Measurements from ENCODE around the gene ASS1. TPM values are rescaled to one million over a fixed set of nuclear protein-coding genes. Genes with fewer than 3 reads are reported as not detected.

Gene ASS1
- total and polyA plus RNA-seq, 5 donors = 37.6 to 88.3 (median 60.4) TPM

- no peak overlapping the region for H3K4me3 ChIP-seq (ENCODE audit: low read length)
Observed at GRCh38 chr9:130465383-130466096, 20.8 kb downstream of the ASS1 start.

GRCh38 chr9:130466537-130467217 is 21.9 kb downstream of the ASS1 start:
- no peak overlapping the region for H3K27ac ChIP-seq (ENCODE audit: low read length)
- H3K27me3 ChIP-seq (ENCODE audit: control insufficient read depth, insufficient read depth) = no peaks in the 10 kb centered on the region
- intact Hi-C loops (cut with DNase I) = no loop called here
- ATAC-seq = peak in 1 of 2 donors; percentile 7
- H3K4me3 ChIP-seq (ENCODE audit: low read length) = no peak overlapping the region
- peak in 1 of 3 donors; percentile 41 for DNase-seq
- WGBS = 75% methylated on average over 20 of the region's 20 CpGs
- no peaks in the 10 kb centered on the region for H3K9me3 ChIP-seq (ENCODE audit: control insufficient read depth, low read length)
- no peaks in the 10 kb centered on the region for H3K4me1 ChIP-seq (ENCODE audit: control insufficient read depth, insufficient read depth, low read length)

More at GRCh38 chr9:130465383-130466096, 20.8 kb downstream of the ASS1 start:
- ATAC-seq (no peak), DNase-seq (peak in 2 of 3 donors; percentile 6 to 32)
- no peaks in the 10 kb centered on the region for H3K27me3 ChIP-seq (ENCODE audit: control insufficient read depth, insufficient read depth)
- H3K9me3 ChIP-seq (ENCODE audit: control insufficient read depth, low read length) = no peaks in the 10 kb centered on the region
- no peaks in the 10 kb centered on the region for H3K4me1 ChIP-seq (ENCODE audit: control insufficient read depth, insufficient read depth, low read length)
- intact Hi-C loops (cut with DNase I) = no loop called here
- no peak overlapping the region for H3K27ac ChIP-seq (ENCODE audit: low read length)
- 81% methylated on average over 16 of the region's 16 CpGs for WGBS

DNA sequence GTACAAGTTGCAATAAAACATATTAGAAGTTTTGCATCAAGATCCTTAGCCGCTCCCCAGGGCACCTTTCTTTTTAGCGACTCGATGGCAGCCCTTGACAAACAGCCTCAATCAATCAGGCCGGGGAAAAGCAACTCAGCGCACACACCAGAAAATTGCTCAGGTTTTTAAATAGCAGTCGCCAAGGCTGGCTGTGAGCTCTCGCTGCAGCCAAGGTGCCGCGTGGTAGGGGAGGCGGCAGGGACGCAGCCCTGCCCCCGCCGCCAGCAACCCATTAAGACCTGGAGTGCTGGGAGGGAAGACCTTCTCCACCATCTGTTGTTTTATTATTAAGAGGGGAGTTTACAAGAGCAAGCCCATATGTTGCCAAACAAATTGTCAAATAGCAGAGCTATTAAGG is 22.6 kb downstream of the ASS1 start:
- no peaks in the 10 kb centered on the region for H3K27me3 ChIP-seq (ENCODE audit: control insufficient read depth, insufficient read depth)
- 47% methylated on average over 13 of the region's 13 CpGs for WGBS
- H3K27ac ChIP-seq (ENCODE audit: low read length) = no peak overlapping the region
- no peaks in the 10 kb centered on the region for H3K9me3 ChIP-seq (ENCODE audit: control insufficient read depth, low read length)
- no peak overlapping the region for H3K4me3 ChIP-seq (ENCODE audit: low read length)
- no peak for ATAC-seq
- no peaks in the 10 kb centered on the region for H3K4me1 ChIP-seq (ENCODE audit: control insufficient read depth, insufficient read depth, low read length)
- intact Hi-C loops (cut with DNase I) = no loop called here
- peak in 1 of 3 donors; percentile 24 for DNase-seq

DNA sequence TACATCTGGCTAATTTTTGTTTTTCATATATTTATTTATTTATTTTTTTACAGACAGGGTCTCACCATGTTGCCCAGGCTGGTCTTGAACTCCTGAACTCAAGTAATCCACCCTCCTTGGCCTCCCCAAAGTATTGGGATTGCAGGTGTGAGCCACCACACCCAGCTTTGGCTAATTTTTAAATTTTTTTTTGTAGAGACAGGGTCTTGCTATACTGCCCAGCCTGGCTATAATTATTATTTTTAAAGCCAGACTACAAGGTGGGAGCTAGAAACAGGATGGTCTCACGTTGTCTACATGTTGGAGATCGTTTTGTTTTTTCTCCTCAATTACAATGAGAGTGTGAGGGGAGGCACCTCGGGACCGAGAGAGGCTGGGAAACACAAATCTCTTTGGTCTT is 23.8 kb downstream of the ASS1 start:
- WGBS = 63% methylated on average over 4 of the region's 4 CpGs
- DNase-seq = no peak
- Histone ChIP-seq H3K9me3 (ENCODE audit: control insufficient read depth, low read length) (no peaks in the 10 kb centered on the region), H3K27ac (ENCODE audit: low read length) (no peak overlapping the region), H3K27me3 (ENCODE audit: control insufficient read depth, insufficient read depth) (no peaks in the 10 kb centered on the region), H3K4me3 (ENCODE audit: low read length) (no peak overlapping the region), H3K4me1 (ENCODE audit: control insufficient read depth, insufficient read depth, low read length) (no peaks in the 10 kb centered on the region)
- intact Hi-C loops (cut with DNase I) = no loop called here
- ATAC-seq = no peak

DNA sequence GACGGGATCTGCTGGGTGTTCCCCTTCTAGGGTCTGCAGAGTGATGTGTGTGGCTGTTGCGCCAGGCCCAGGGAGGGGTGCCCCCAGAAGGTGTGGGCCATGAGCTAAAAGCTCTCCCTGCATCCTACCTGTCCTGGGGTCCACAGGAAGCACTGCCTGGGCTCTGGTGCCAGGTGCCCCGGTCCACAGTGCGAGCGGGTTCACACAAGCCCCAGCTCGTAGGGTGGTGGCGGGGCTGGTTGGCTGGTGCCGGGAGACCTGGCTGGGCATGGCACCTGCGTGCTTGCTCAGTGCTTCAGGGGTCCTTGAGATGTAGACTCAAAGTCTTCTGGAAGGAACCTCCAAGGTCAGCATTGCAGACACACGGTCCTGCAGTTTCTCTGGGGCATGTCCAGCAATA is 25.5 kb downstream of the ASS1 start:
- Histone ChIP-seq H3K9me3 (ENCODE audit: control insufficient read depth, low read length) (no peaks in the 10 kb centered on the region), H3K4me3 (ENCODE audit: low read length) (no peak overlapping the region), H3K4me1 (ENCODE audit: control insufficient read depth, insufficient read depth, low read length) (no peaks in the 10 kb centered on the region), H3K27me3 (ENCODE audit: control insufficient read depth, insufficient read depth) (no peaks in the 10 kb centered on the region), H3K27ac (ENCODE audit: low read length) (no peak overlapping the region)
- intact Hi-C loops (cut with DNase I) = no loop called here
- 94% methylated on average over 10 of the region's 10 CpGs for WGBS
- no peak for ATAC-seq
- peak in 1 of 3 donors; percentile 22 for DNase-seq

DNA sequence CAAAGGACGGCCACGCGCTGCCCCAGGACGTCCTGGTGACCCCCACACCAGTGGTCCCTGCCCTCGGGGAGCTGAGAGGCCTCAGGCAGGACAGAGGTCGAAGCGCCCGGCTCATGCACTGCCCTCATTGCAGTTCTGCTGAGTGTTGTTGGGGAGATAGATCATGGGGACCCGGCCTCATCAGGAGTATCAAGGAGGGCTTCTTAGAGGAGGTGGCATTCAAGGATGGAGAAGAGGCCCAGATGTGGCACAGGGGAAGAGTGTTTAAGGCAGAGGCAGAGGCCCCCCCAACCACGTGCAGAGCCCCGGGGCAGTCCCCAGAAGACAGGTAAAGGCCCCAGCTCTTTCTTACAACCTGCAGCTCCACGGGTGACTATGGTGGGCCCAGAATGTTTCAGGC is 26.2 kb downstream of the ASS1 start:
- ATAC-seq (no peak), DNase-seq (peak in 1 of 3 donors; percentile 34)
- intact Hi-C loops (cut with DNase I) = no loop called here
- WGBS = 91% methylated on average over 12 of the region's 12 CpGs
- no peak overlapping the region for H3K4me3 ChIP-seq (ENCODE audit: low read length)
- H3K27ac ChIP-seq (ENCODE audit: low read length) = no peak overlapping the region
- H3K4me1 ChIP-seq (ENCODE audit: control insufficient read depth, insufficient read depth, low read length) = no peaks in the 10 kb centered on the region
- no peaks in the 10 kb centered on the region for H3K9me3 ChIP-seq (ENCODE audit: control insufficient read depth, low read length)
- H3K27me3 ChIP-seq (ENCODE audit: control insufficient read depth, insufficient read depth) = no peaks in the 10 kb centered on the region

- H3K4me3 ChIP-seq (ENCODE audit: low read length) = no peak overlapping the region
- H3K27ac ChIP-seq (ENCODE audit: low read length) = no peak overlapping the region
- DNase-seq (peak in 1 of 3 donors; percentile 6), ATAC-seq (no peak)
- H3K9me3 ChIP-seq (ENCODE audit: control insufficient read depth, low read length) = no peaks in the 10 kb centered on the region
- no peaks in the 10 kb centered on the region for H3K4me1 ChIP-seq (ENCODE audit: control insufficient read depth, insufficient read depth, low read length)
- no peaks in the 10 kb centered on the region for H3K27me3 ChIP-seq (ENCODE audit: control insufficient read depth, insufficient read depth)
- intact Hi-C loops (cut with DNase I) = no loop called here
- 67% methylated on average over 20 of the region's 20 CpGs for WGBS
Observed at GRCh38 chr9:130471411-130472183, 26.8 kb downstream of the ASS1 start.

DNA sequence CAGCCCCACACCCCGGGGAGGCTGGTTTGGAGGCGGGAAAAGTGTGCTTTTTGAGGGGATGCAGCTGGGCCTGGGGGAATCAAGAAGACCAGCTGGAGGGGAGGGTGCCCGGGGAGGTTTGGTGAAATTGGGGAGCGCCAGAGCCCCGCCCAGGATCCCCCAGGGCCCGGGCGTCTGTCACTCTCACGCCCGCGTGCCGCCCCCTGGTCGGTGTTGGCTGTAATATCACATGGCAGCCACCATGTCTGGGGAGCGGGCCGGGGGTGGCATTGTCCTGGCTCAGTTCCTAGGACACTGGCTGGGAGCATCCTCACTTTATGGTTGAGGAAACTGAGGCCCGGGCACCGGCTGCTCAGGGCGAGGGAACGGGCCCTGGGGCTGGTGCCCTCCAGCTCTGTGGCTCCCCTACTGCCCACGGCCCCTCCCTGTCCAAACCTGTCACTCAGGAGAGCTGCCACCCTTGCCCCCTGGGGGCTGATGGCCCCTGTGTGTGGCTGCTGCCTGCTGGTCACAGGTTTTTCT is 27.5 kb downstream of the ASS1 start:
- Histone ChIP-seq H3K4me3 (ENCODE audit: low read length) (no peak overlapping the region), H3K4me1 (ENCODE audit: control insufficient read depth, insufficient read depth, low read length) (no peaks in the 10 kb centered on the region), H3K27me3 (ENCODE audit: control insufficient read depth, insufficient read depth) (no peaks in the 10 kb centered on the region), H3K9me3 (ENCODE audit: control insufficient read depth, low read length) (no peaks in the 10 kb centered on the region), H3K27ac (ENCODE audit: low read length) (no peak overlapping the region)
- DNase-seq (peak in 1 of 3 donors; percentile 50), ATAC-seq (no peak)
- intact Hi-C loops (cut with DNase I) = no loop called here
- 83% methylated on average over 19 of the region's 19 CpGs for WGBS

DNA sequence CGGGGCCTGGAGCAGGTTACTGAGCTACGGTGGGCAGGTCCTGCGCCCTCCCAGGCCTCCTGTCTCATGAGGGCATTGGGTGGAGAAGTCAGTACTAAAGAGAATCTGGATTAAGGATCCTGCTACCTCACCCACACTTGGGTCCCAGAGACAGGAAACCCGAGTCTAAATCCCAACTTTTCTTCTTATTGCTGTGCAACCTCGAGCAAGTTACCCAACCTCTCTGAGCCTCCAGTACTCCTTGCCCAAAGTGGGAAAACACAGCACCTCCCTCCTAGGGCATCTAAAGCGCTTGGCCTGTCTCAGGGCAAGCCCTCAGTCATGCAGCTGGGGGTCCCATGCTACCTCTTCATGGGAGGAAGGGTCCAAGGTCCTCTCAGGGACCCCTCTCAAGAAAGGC is 28.2 kb downstream of the ASS1 start:
- no peaks in the 10 kb centered on the region for H3K27me3 ChIP-seq (ENCODE audit: control insufficient read depth, insufficient read depth)
- intact Hi-C loops (cut with DNase I) = no loop called here
- DNase-seq (peak in 1 of 3 donors; percentile 1), ATAC-seq (no peak)
- no peaks in the 10 kb centered on the region for H3K4me1 ChIP-seq (ENCODE audit: control insufficient read depth, insufficient read depth, low read length)
- no peak overlapping the region for H3K27ac ChIP-seq (ENCODE audit: low read length)
- no peak overlapping the region for H3K4me3 ChIP-seq (ENCODE audit: low read length)
- H3K9me3 ChIP-seq (ENCODE audit: control insufficient read depth, low read length) = no peaks in the 10 kb centered on the region
- 96% methylated on average over 6 of the region's 6 CpGs for WGBS

- intact Hi-C loops (cut with DNase I) = no loop called here
- no peaks in the 10 kb centered on the region for H3K27me3 ChIP-seq (ENCODE audit: control insufficient read depth, insufficient read depth)
- 69% methylated on average over 13 of the region's 13 CpGs for WGBS
Observed at GRCh38 chr9:130473566-130473965, 28.8 kb downstream of the ASS1 start.

DNA sequence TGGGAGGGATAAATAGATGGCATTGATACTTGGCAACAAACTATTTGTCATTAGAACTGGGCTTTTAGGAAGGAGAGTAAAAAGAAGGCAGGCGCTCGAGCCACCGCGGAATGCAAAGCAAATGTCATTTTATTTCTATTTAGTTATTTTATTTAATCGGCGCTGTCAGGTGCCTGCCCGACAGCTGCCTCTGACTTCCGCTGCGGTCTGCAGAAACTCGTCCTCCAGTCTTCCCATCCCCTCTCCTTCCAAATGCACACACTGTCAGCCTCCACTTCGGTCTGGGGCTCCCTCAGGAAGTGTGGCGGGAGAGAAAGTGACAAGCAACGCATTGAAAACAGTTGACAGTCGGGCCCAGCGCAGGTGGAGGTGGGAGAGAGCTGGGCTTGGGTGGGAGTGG is 29.3 kb downstream of the ASS1 start:
- no peak for ATAC-seq
- Histone ChIP-seq H3K4me1 (ENCODE audit: control insufficient read depth, insufficient read depth, low read length) (no peaks in the 10 kb centered on the region), H3K4me3 (ENCODE audit: low read length) (no peak overlapping the region), H3K27me3 (ENCODE audit: control insufficient read depth, insufficient read depth) (no peaks in the 10 kb centered on the region), H3K27ac (ENCODE audit: low read length) (no peak overlapping the region), H3K9me3 (ENCODE audit: control insufficient read depth, low read length) (no peaks in the 10 kb centered on the region)
- WGBS = 68% methylated on average over 15 of the region's 15 CpGs
- intact Hi-C loops (cut with DNase I) = no loop called here
- no peak for DNase-seq

More at GRCh38 chr9:130473566-130473965, 28.8 kb downstream of the ASS1 start:
- Histone ChIP-seq H3K4me3 (ENCODE audit: low read length) (no peak overlapping the region), H3K4me1 (ENCODE audit: control insufficient read depth, insufficient read depth, low read length) (no peaks in the 10 kb centered on the region), H3K27ac (ENCODE audit: low read length) (no peak overlapping the region), H3K9me3 (ENCODE audit: control insufficient read depth, low read length) (no peaks in the 10 kb centered on the region)
- no peak for ATAC-seq
- DNase-seq = peak in 1 of 3 donors; percentile 28
